ENCODE measurements around the gene DSG1.

The DSG1 gene

GRCh38 chr18:31297248-31297647 is 20.7 kb upstream of the DSG1 start:
- Histone ChIP-seq H2AFZ (ENCODE audit: low read depth, low read length, severe bottlenecking) (no peak overlapping the region), H3K9me2 (replicated peaks; ENCODE audit: insufficient read depth, low read length) (peaks cover 2% of the 10 kb centered on the region; the same call in 1 of the 2 replicates), H3F3A (ENCODE audit: insufficient read depth) (no peaks in the 10 kb centered on the region), H3K27me3 (ENCODE audit: low read length) (no peaks in the 10 kb centered on the region), H3K79me2 (ENCODE audit: insufficient read depth, low read length) (no peaks in the 10 kb centered on the region), H4K20me1 (ENCODE audit: low read depth, low read length) (no peaks in the 10 kb centered on the region), H3K4me2 (ENCODE audit: low read depth, low read length, poor library complexity, severe bottlenecking) (no peak overlapping the region), H3K27ac (ENCODE audit: low read depth, low read length) (no peak overlapping the region), H3K36me3 (ENCODE audit: low read length) (no peaks in the 10 kb centered on the region), H3K4me3 (ENCODE audit: insufficient read depth, low read length, poor library complexity, severe bottlenecking) (no peak overlapping the region), H3K9me3 (ENCODE audit: insufficient read depth, low read length) (peaks cover 6% of the 10 kb centered on the region; the same call in 1 of the 2 replicates), H3K9ac (ENCODE audit: low read length) (no peak overlapping the region)
- no peak for TF ChIP-seq EZH2phosphoT487 (conservative IDR thresholded peaks at IDR 0.05; ENCODE audit: low read length)
- TF ChIP-seq CTCF (IDR thresholded peaks at IDR 0.05; ENCODE audit: insufficient read depth, low read length, poor library complexity, severe bottlenecking) = no peak

GRCh38 chr18:31301201-31301655 is 16.7 kb upstream of the DSG1 start:
- no peak overlapping the region for H3K4me2 ChIP-seq (ENCODE audit: low read depth, low read length, poor library complexity, severe bottlenecking)

GRCh38 chr18:31302991-31303390 is 15.0 kb upstream of the DSG1 start:
- no peaks in the 10 kb centered on the region for H4K20me1 ChIP-seq (ENCODE audit: low read depth, low read length)

More at GRCh38 chr18:31301201-31301655, 16.7 kb upstream of the DSG1 start:
- Histone ChIP-seq H3F3A (ENCODE audit: insufficient read depth) (no peaks in the 10 kb centered on the region), H3K9me2 (replicated peaks; ENCODE audit: insufficient read depth, low read length) (no peaks in the 10 kb centered on the region), H4K20me1 (ENCODE audit: low read depth, low read length) (no peaks in the 10 kb centered on the region), H3K36me3 (ENCODE audit: low read length) (no peaks in the 10 kb centered on the region), H3K79me2 (ENCODE audit: insufficient read depth, low read length) (no peaks in the 10 kb centered on the region), H2AFZ (ENCODE audit: low read depth, low read length, severe bottlenecking) (no peak overlapping the region), H3K27ac (ENCODE audit: low read depth, low read length) (no peak overlapping the region), H3K4me3 (ENCODE audit: insufficient read depth, low read length, poor library complexity, severe bottlenecking) (no peak overlapping the region), H3K9ac (ENCODE audit: low read length) (no peak overlapping the region), H3K9me3 (ENCODE audit: insufficient read depth, low read length) (no peaks in the 10 kb centered on the region), H3K27me3 (ENCODE audit: low read length) (no peaks in the 10 kb centered on the region)
- TF ChIP-seq EZH2phosphoT487 (conservative IDR thresholded peaks at IDR 0.05; ENCODE audit: low read length) (no peak), CTCF (IDR thresholded peaks at IDR 0.05; ENCODE audit: insufficient read depth, low read length, poor library complexity, severe bottlenecking) (no peak)

More at GRCh38 chr18:31302991-31303390, 15.0 kb upstream of the DSG1 start:
- Histone ChIP-seq H3K9ac (ENCODE audit: low read length) (no peak overlapping the region), H3F3A (ENCODE audit: insufficient read depth) (no peaks in the 10 kb centered on the region), H3K9me2 (replicated peaks; ENCODE audit: insufficient read depth, low read length) (no peaks in the 10 kb centered on the region), H3K9me3 (ENCODE audit: insufficient read depth, low read length) (no peaks in the 10 kb centered on the region), H3K27ac (ENCODE audit: low read depth, low read length) (no peak overlapping the region), H3K36me3 (ENCODE audit: low read length) (no peaks in the 10 kb centered on the region), H3K79me2 (ENCODE audit: insufficient read depth, low read length) (no peaks in the 10 kb centered on the region), H3K4me3 (ENCODE audit: insufficient read depth, low read length, poor library complexity, severe bottlenecking) (no peak overlapping the region), H3K27me3 (ENCODE audit: low read length) (no peaks in the 10 kb centered on the region), H3K4me2 (ENCODE audit: low read depth, low read length, poor library complexity, severe bottlenecking) (no peak overlapping the region), H2AFZ (ENCODE audit: low read depth, low read length, severe bottlenecking) (no peak overlapping the region)
- TF ChIP-seq CTCF (IDR thresholded peaks at IDR 0.05; ENCODE audit: insufficient read depth, low read length, poor library complexity, severe bottlenecking) (no peak), EZH2phosphoT487 (conservative IDR thresholded peaks at IDR 0.05; ENCODE audit: low read length) (no peak)

Measured in SU-DHL-6 (cell line).